HUDEP-2 (cell line): ENCODE results near the gene KRTAP10-1.
"Not testable (repeated sequence)": the region's sequence is repeated elsewhere in the genome, so short reads cannot be mapped to it uniquely, and the experiment has no call there.

Experiments used
- DNase-seq, 76 experiments: peaks; one replicate each; lab custom pipeline; 2025; ENCODE audit not compliant: unreplicated experiment in 76 of 76; lab: John Stamatoyannopoulos, UW

The KRTAP10-1 gene

GRCh38 chr21:44539991-44540666, at the start of gene KRTAP10-1:
KRTAP10-1 (minus strand) TSS chr21:44540195; CDS start chr21:44540150, 45 bp downstream.
- DNase-seq: no peak

GRCh38 chr21:44589094-44589493, 49.1 kb upstream of the KRTAP10-1 start:
- no peak for DNase-seq

GRCh38 chr21:44585892-44586291, 45.9 kb upstream of the KRTAP10-1 start:
- DNase-seq: no peak

GRCh38 chr21:44583800-44584147, 43.8 kb upstream of the KRTAP10-1 start:
- no peak for DNase-seq

GRCh38 chr21:44583089-44583799, 43.2 kb upstream of the KRTAP10-1 start:
- no peak for DNase-seq

GRCh38 chr21:44582055-44582454, 42.1 kb upstream of the KRTAP10-1 start:
- no peak for DNase-seq

GRCh38 chr21:44581158-44581557, 41.2 kb upstream of the KRTAP10-1 start:
- no peak for DNase-seq

GRCh38 chr21:44580231-44580821, 40.3 kb upstream of the KRTAP10-1 start, which contains the start of gene KRTAP10-5:
KRTAP10-5 (minus strand) TSS chr21:44580604; CDS start chr21:44580578, 26 bp downstream.
- not testable (repeated sequence) for DNase-seq

GRCh38 chr21:44579833-44580144, 39.8 kb upstream of the KRTAP10-1 start:
- DNase-seq: no peak

- no peak for DNase-seq
Observed at GRCh38 chr21:44579056-44579832, 39.2 kb upstream of the KRTAP10-1 start.

GRCh38 chr21:44578371-44579055, 38.5 kb upstream of the KRTAP10-1 start:
- DNase-seq: no peak

- DNase-seq: no peak
Observed at GRCh38 chr21:44576025-44576420, 36.0 kb upstream of the KRTAP10-1 start.

- DNase-seq: no peak
Observed at GRCh38 chr21:44575307-44576024, 35.5 kb upstream of the KRTAP10-1 start.

- peak in 2 of 76 experiments; percentile 6 to 26 for DNase-seq
Observed at GRCh38 chr21:44574457-44575306, 34.7 kb upstream of the KRTAP10-1 start.

GRCh38 chr21:44573630-44574456, 33.8 kb upstream of the KRTAP10-1 start, which contains the start of gene KRTAP10-4:
KRTAP10-4 (plus strand) TSS chr21:44573729; CDS start chr21:44573759, 30 bp downstream.
- DNase-seq: not testable (repeated sequence)

GRCh38 chr21:44572959-44573583, 33.1 kb upstream of the KRTAP10-1 start:
- no peak for DNase-seq
